GM12878 (cell line): ENCODE results near the gene RASAL2. TPM values are rescaled to one million over a fixed set of nuclear protein-coding genes. Genes with fewer than 3 reads are reported as not detected.

Source experiments
- ATAC-seq: fragments of 200-7000 bp; cut with Tn5 transposase; 3 replicates; pipeline ENCODE4 v1.9.1; 2020; ENCODE audit warnings: mild to moderate bottlenecking, moderate library complexity
- BruUV-seq: library from RNA; stranded (reverse); fragments of 400-500 nt; replicated peaks from 2 replicates; lab custom pipeline; 2021; lab: Mats Ljungman, UMichigan
- CTCF ChIA-PET: fragments of 300-600 bp; sonication (Branson Sonifier 250); formaldehyde crosslinking; extraction: SDS; loops from one replicate; lab custom pipeline; 2021; ENCODE audit warnings: inconsistent platforms; lab: Yijun Ruan, JAX
- POLR2A ChIA-PET: fragments of 350-600 bp; formaldehyde crosslinking; extraction: SDS; loops from one replicate; lab custom pipeline; 2021; ENCODE audit warnings: inconsistent platforms; lab: Charles Lee
- RAD21 ChIA-PET: fragments of 300-600 bp; sonication (Branson Sonifier 250); formaldehyde crosslinking; loops from one replicate; lab custom pipeline; 2023; ENCODE audit warnings: antibody characterized with exemption; ENCODE audit not compliant: unreplicated experiment; lab: Charles Lee
- SMC1A ChIA-PET: fragments of 300-600 bp; sonication (Branson Sonifier 250); formaldehyde crosslinking; loops from one replicate; lab custom pipeline; 2023; ENCODE audit not compliant: unreplicated experiment, uncharacterized antibody; lab: Charles Lee
- DNase-seq: peaks from one replicate; pipeline ENCODE4 v3.0.0-alpha.2; 2011; ENCODE audit warnings: low read depth, low spot score
- FAIRE-seq: peaks from 3 replicates; lab custom pipeline; 2011; peaks lifted over from hg19 to GRCh38; lab: Jason Lieb, UNC
- H2AFZ ChIP-seq: 2 replicates; pipeline ENCODE4 v1.6.0; 2011; ENCODE audit warnings: low read depth, low read length, control low read depth; ENCODE audit not compliant: control insufficient read depth
- H3K27ac ChIP-seq: 2 replicates; pipeline ENCODE4 v1.5.1; 2011; ENCODE audit warnings: control low read depth; ENCODE audit not compliant: control insufficient read depth, insufficient read depth
- H3K27me3 ChIP-seq, 2 experiments: replicated peaks in 1 of 2; 2 replicates each; pipeline versions ENCODE4 v1.6.0 to v1.6.1; 2011; ENCODE audit warnings: low read length in 1 of 2; ENCODE audit not compliant: control insufficient read depth in 2 of 2, insufficient read depth in 2 of 2
- H3K36me3 ChIP-seq, 2 experiments: 2 replicates each; pipeline ENCODE4 v1.5.1; 2011; ENCODE audit warnings: low read length in 1 of 2; ENCODE audit not compliant: control insufficient read depth in 2 of 2, insufficient read depth in 2 of 2
- H3K4me1 ChIP-seq: 2 replicates; pipeline ENCODE4 v1.6.1; 2011; ENCODE audit warnings: mild to moderate bottlenecking, low read length, moderate library complexity, mixed read lengths; ENCODE audit not compliant: control insufficient read depth, insufficient read depth
- H3K4me2 ChIP-seq: 2 replicates; pipeline ENCODE4 v1.6.0; 2011; ENCODE audit warnings: control low read depth; ENCODE audit not compliant: control insufficient read depth, insufficient read depth
- H3K4me3 ChIP-seq: fragments of 200-600 bp; sonication (generic); 2 replicates; pipeline ENCODE4 v1.5.1; 2016
- H3K79me2 ChIP-seq: 2 replicates; pipeline ENCODE4 v1.6.0; 2011; ENCODE audit warnings: low read length; ENCODE audit not compliant: control insufficient read depth, insufficient read depth
- H3K9ac ChIP-seq: 2 replicates; pipeline ENCODE4 v1.8.0; 2011; ENCODE audit warnings: low read length, control low read depth, mixed read lengths; ENCODE audit not compliant: control insufficient read depth, insufficient read depth
- H3K9me3 ChIP-seq: replicated peaks from 3 replicates; pipeline ENCODE4 v1.5.1; 2011; ENCODE audit warnings: mild to moderate bottlenecking, low read length; ENCODE audit not compliant: control insufficient read depth, insufficient read depth
- H4K20me1 ChIP-seq: 2 replicates; pipeline ENCODE4 v1.6.0; 2011; ENCODE audit not compliant: control insufficient read depth, insufficient read depth
- JUNB ChIP-seq: IDR thresholded peaks from 2 replicates; pipeline ENCODE4 v1.6.1; 2016; ENCODE audit warnings: antibody characterized with exemption, mild to moderate bottlenecking
- REST ChIP-seq: IDR thresholded peaks from 2 replicates; pipeline ENCODE4 v1.6.1; 2012; ENCODE audit warnings: mild to moderate bottlenecking, low read depth, low read length
- WGBS: methylation state at CpG from one replicate; pipeline ENCODE4 v1.1.6; 2016; ENCODE audit warnings: low lambda C conversion rate; ENCODE audit not compliant: insufficient replicate concordance, insufficient coverage; ENCODE audit errors: missing lambda C conversion rate; 5-methylcytosine and 5-hydroxymethylcytosine counted together
- in situ Hi-C: fragments of 300-500 bp; cut with MboI; formaldehyde crosslinking; loops from 9 replicates; pipeline ENCODE4 v1.14.3; 2018; ENCODE audit warnings: mixed read lengths
- intact Hi-C: fragments of 100-400 bp; cut with micrococcal nuclease; formaldehyde crosslinking; loops from one replicate; pipeline ENCODE4 v1.14.2; 2022; ENCODE audit not compliant: unreplicated experiment
- polyA plus RNA-seq, 11 experiments: library from polyadenylated mRNA; depleted of rRNA in 4 of 11; unstranded in 6 of 11; stranded (reverse) in 5 of 11; fragments of >200 nt; fragmentation: Nextera tagmentation in 4 of 11; fragmentation: Illumina TruSeq in 1 of 11; extraction: Ambion mirVana in 4 of 11; extraction: Trizol in 1 of 11; gene quantifications; 1 replicate in 1 of 11; 2 replicates in 10 of 11; pipeline versions ENCODE4 v1.2.1 to v1.2.3, GENCODE V29; 2011 to 2016; ENCODE audit warnings: inconsistent platforms in 2 of 11, missing spikeins in 2 of 11, low read depth in 1 of 11
- total RNA-seq, 4 experiments: library from RNA; depleted of rRNA in 3 of 4; stranded (reverse); fragments of >200 nt in 3 of 4; fragmentation: Illumina TruSeq in 1 of 4; extraction: Trizol in 1 of 4; gene quantifications; 2 replicates each; pipeline versions ENCODE4 v1.2.1 to v1.2.3, GENCODE V29; 2013 to 2021

Gene RASAL2
- total and polyA plus RNA-seq, 10 of the 15 experiments (the other 5 are each of a cell fraction or from before 2014, with no cell fraction given) = 0.02 to 6.9 (median 0.17) TPM; not detected in 1

- H3K79me2 ChIP-seq = no peaks in the 10 kb centered on the region
- no peak overlapping the region for H3K27ac ChIP-seq
- no peaks in the 10 kb centered on the region for H4K20me1 ChIP-seq
- FAIRE-seq (no peak), ATAC-seq (no peak), DNase-seq (no peak)
- RAD21 ChIA-PET = no interaction called here
- no peaks in the 10 kb centered on the region for H3K27me3 ChIP-seq
- H3K4me2 ChIP-seq = no peak overlapping the region
- no TSS peak for BruUV-seq
- CTCF ChIA-PET = interaction anchor here (0.6 to 1.4 kb wide), 3 partner anchors 11 to 1138 kb away, joined by 3 to 4 read pairs (median 3); no protein-coding TSS in a partner anchor
- no peak overlapping the region for H3K9ac ChIP-seq
- in situ Hi-C loops = no loop called here
- TF ChIP-seq JUNB = no peak
- TF ChIP-seq REST = no peak
- 92% methylated on average over 1 of the region's 1 CpG for WGBS
- H3K36me3 ChIP-seq = no peaks in the 10 kb centered on the region
- no peaks in the 10 kb centered on the region for H3K9me3 ChIP-seq
- intact Hi-C loops = no loop called here
- H3K4me1 ChIP-seq = no peaks in the 10 kb centered on the region
- SMC1A ChIA-PET = interaction anchor here (0.9 kb wide), 1 partner anchor 536 kb away, joined by 3 read pairs; no protein-coding TSS in a partner anchor
- H2AFZ ChIP-seq = no peak overlapping the region
- POLR2A ChIA-PET = no interaction called here
- no peak overlapping the region for H3K4me3 ChIP-seq
Measured at GRCh38 chr1:178495158-178495557, 401.3 kb downstream of the RASAL2 start.
